ENCODE results near the gene SRP54.
"Not testable (repeated sequence)": the region's sequence is repeated elsewhere in the genome, so short reads cannot be mapped to it uniquely, and the experiment has no call there.

The SRP54 gene

GRCh38 chr14:35046751-35047536, 64.2 kb downstream of the SRP54 start:
- DNase-seq (ENCODE audit: low spot score), result no peak

- DNase-seq (ENCODE audit: low spot score), result no peak
Observed at GRCh38 chr14:35047976-35048513, 65.3 kb downstream of the SRP54 start.

- no peak for DNase-seq (ENCODE audit: low spot score)
Observed at GRCh38 chr14:35050652-35051051, 67.9 kb downstream of the SRP54 start.

GRCh38 chr14:35051796-35052195, 69.0 kb downstream of the SRP54 start:
- DNase-seq (ENCODE audit: low spot score), result no peak

GRCh38 chr14:35052637-35053036, 69.8 kb downstream of the SRP54 start:
- DNase-seq (ENCODE audit: low spot score), result no peak

GRCh38 chr14:35061113-35061791, 78.5 kb downstream of the SRP54 start:
- DNase-seq (ENCODE audit: low spot score), result not testable (repeated sequence)

GRCh38 chr14:35065731-35066130, 82.9 kb downstream of the SRP54 start:
- DNase-seq (ENCODE audit: low spot score), result not testable (repeated sequence)

- no peak for DNase-seq (ENCODE audit: low spot score)
Observed at GRCh38 chr14:35068238-35069012, 85.6 kb downstream of the SRP54 start.

- DNase-seq (ENCODE audit: low spot score), result no peak
Observed at GRCh38 chr14:35072226-35072625, 89.4 kb downstream of the SRP54 start.

- DNase-seq (ENCODE audit: low spot score), result no peak
Observed at GRCh38 chr14:35073486-35073885, 90.7 kb downstream of the SRP54 start.

GRCh38 chr14:35078082-35078481, 95.3 kb downstream of the SRP54 start:
- DNase-seq (ENCODE audit: low spot score), result no peak
